ENCODE results near the gene RAB38. TPM values are rescaled to one million over a fixed set of nuclear protein-coding genes. Genes with fewer than 3 reads are reported as not detected.

Gene RAB38
- total RNA-seq, 1 donor from 2014 or later: 10.4 TPM

DNA sequence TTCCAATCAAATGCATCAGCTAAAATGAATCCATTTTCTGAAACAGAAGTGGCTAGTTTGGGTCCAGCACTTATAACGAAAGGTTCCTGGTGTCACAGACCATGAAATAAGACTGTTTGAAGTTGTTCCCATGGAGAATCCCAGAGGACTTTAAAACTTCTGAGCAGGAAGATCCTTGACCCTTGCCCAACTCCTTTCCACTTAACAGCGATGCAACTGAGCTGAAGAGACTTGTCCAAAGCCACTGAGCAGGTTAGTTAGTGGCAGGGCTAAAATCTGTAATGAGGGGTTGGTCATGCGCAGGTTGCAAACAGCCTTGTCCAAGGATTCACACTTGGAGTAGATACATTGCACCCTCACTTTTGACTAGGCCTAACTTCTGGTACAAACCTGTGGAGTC, 1.3 kb downstream of the RAB38 start:
- Mint-ChIP-seq H3K4me1 (ENCODE audit: unreplicated experiment) (peaks cover 9% of the 10 kb centered on the region), H3K27me3 (ENCODE audit: unreplicated experiment) (no peaks in the 10 kb centered on the region), H3K36me3 (ENCODE audit: low read depth, unreplicated experiment) (no peaks in the 10 kb centered on the region), H3K27ac (ENCODE audit: unreplicated experiment) (no peak overlapping the region), H3K9me3 (ENCODE audit: unreplicated experiment) (no peaks in the 10 kb centered on the region), H3K4me3 (ENCODE audit: unreplicated experiment) (no peak overlapping the region)
- DNase-seq (ENCODE audit: low spot score): no peak
- TF ChIP-seq, protein P1, sequence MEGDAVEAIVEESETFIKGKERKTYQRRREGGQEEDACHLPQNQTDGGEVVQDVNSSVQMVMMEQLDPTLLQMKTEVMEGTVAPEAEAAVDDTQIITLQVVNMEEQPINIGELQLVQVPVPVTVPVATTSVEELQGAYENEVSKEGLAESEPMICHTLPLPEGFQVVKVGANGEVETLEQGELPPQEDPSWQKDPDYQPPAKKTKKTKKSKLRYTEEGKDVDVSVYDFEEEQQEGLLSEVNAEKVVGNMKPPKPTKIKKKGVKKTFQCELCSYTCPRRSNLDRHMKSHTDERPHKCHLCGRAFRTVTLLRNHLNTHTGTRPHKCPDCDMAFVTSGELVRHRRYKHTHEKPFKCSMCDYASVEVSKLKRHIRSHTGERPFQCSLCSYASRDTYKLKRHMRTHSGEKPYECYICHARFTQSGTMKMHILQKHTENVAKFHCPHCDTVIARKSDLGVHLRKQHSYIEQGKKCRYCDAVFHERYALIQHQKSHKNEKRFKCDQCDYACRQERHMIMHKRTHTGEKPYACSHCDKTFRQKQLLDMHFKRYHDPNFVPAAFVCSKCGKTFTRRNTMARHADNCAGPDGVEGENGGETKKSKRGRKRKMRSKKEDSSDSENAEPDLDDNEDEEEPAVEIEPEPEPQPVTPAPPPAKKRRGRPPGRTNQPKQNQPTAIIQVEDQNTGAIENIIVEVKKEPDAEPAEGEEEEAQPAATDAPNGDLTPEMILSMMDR (IDR thresholded peaks at IDR 0.05; ENCODE audit: unreplicated experiment): no peak

DNA sequence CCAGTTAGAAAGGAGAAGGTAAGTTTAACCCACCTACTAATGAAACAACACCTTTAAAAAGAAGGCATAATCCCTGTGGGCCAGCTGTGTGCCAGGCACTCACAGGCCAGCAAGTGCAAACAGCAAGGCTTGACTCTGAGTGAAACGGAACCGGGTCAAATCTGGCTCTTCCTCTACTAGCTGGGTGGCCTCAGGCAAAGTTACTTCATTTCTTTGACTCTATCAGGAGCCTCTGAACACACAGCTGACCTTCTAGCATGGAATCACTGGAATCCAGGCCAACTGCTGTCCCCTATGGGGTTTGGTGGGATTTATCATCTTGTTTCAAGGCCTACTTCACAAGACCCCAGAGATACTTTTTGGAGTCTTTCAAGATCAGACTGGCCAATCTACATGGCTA, 3.3 kb downstream of the RAB38 start:
- TF ChIP-seq, protein P1 (IDR thresholded peaks at IDR 0.05; ENCODE audit: unreplicated experiment): no peak
- no peaks in the 10 kb centered on the region for H3K9me3 Mint-ChIP-seq (ENCODE audit: unreplicated experiment)
- no peaks in the 10 kb centered on the region for H3K36me3 Mint-ChIP-seq (ENCODE audit: low read depth, unreplicated experiment)
- DNase-seq (ENCODE audit: low spot score): no peak
- H3K27ac Mint-ChIP-seq (ENCODE audit: unreplicated experiment): no peak overlapping the region
- H3K4me3 Mint-ChIP-seq (ENCODE audit: unreplicated experiment): no peak overlapping the region
- no peaks in the 10 kb centered on the region for H3K27me3 Mint-ChIP-seq (ENCODE audit: unreplicated experiment)
- H3K4me1 Mint-ChIP-seq (ENCODE audit: unreplicated experiment): peaks cover 9% of the 10 kb centered on the region

DNA sequence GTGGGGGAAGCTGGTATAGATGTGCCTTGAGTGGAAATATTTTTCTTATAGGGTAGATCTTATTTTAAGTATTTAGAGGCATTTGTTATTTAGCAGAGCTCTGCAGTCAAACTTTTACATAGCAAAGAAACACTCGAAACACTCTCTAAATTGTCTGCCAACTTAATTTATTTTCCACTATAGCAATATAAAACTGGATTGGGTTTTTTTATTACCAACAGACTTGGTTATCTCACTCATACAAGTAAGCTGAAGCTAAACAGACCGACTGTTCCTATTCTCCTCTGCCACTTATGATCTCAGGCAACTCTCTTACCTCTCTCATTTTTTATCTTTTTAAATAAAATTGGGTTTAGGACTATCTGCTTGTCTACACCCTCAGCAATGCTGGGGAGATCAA, 4.6 kb downstream of the RAB38 start:
- H3K36me3 Mint-ChIP-seq (ENCODE audit: low read depth, unreplicated experiment): no peaks in the 10 kb centered on the region

DNA sequence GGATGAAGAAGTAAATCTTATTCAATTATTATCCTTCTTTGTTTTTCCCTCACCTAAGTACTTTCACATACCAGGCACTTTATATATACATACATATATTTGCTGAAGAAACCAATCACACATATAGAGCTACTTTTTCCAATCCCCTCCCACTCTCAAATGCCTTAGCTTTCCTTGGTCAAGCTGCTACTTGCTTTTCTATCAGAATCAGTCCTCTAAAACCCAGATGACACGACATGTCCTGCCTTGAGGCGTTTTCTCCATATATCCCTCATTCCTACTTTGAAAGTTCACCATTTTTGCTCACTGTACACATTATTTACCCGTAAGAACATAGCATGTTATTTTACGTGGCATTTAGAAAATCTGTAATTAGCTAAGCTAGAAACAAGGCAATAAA, 5.4 kb downstream of the RAB38 start:
- Mint-ChIP-seq H3K4me3 (ENCODE audit: unreplicated experiment) (no peak overlapping the region), H3K27ac (ENCODE audit: unreplicated experiment) (no peak overlapping the region), H3K9me3 (ENCODE audit: unreplicated experiment) (no peaks in the 10 kb centered on the region), H3K27me3 (ENCODE audit: unreplicated experiment) (no peaks in the 10 kb centered on the region), H3K4me1 (ENCODE audit: unreplicated experiment) (peaks cover 9% of the 10 kb centered on the region), H3K36me3 (ENCODE audit: low read depth, unreplicated experiment) (no peaks in the 10 kb centered on the region)
- DNase-seq (ENCODE audit: low spot score): no peak
- TF ChIP-seq, protein P1 (IDR thresholded peaks at IDR 0.05; ENCODE audit: unreplicated experiment): no peak

More for the DNA sequence above, 4.6 kb downstream of the RAB38 start:
- DNase-seq (ENCODE audit: low spot score): no peak
- no peak overlapping the region for H3K4me3 Mint-ChIP-seq (ENCODE audit: unreplicated experiment)
- TF ChIP-seq, protein P1 (IDR thresholded peaks at IDR 0.05; ENCODE audit: unreplicated experiment): no peak
- peaks cover 9% of the 10 kb centered on the region for H3K4me1 Mint-ChIP-seq (ENCODE audit: unreplicated experiment)
- no peaks in the 10 kb centered on the region for H3K27me3 Mint-ChIP-seq (ENCODE audit: unreplicated experiment)
- H3K27ac Mint-ChIP-seq (ENCODE audit: unreplicated experiment): no peak overlapping the region
- no peaks in the 10 kb centered on the region for H3K9me3 Mint-ChIP-seq (ENCODE audit: unreplicated experiment)

DNA sequence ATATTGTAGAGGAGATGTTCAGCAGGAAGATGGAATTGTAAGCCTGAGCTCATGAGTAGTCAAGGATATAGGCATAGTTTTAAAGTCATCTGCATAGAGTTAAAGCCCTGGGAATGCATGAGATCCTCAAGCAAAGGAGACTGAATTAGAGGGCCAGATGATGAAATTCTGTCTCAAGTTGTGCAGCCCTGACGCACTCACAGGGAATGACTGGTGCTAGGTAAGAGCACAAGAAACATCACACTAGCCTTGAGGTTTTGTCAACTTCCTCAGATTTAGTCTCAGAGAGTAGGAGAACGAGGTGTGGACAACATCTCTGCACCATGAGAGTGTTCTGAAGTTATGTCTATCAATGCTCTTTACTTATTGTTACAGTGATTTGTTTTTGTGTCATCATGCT, 5.8 kb downstream of the RAB38 start:
- Mint-ChIP-seq H3K4me1 (ENCODE audit: unreplicated experiment) (peaks cover 6% of the 10 kb centered on the region), H3K27me3 (ENCODE audit: unreplicated experiment) (no peaks in the 10 kb centered on the region), H3K4me3 (ENCODE audit: unreplicated experiment) (no peak overlapping the region), H3K36me3 (ENCODE audit: low read depth, unreplicated experiment) (no peaks in the 10 kb centered on the region), H3K27ac (ENCODE audit: unreplicated experiment) (no peak overlapping the region), H3K9me3 (ENCODE audit: unreplicated experiment) (no peaks in the 10 kb centered on the region)
- no peak for DNase-seq (ENCODE audit: low spot score)
- TF ChIP-seq, protein P1 (IDR thresholded peaks at IDR 0.05; ENCODE audit: unreplicated experiment): no peak
